Nephron (organoid): ENCODE results near the gene EIF4E1B.

ENCODE experiments used
- H3K27ac Mint-ChIP-seq, 3 experiments: 2 replicates each; pipeline ENCODE4 v1.8.0; 2020; ENCODE audit warnings: mixed read lengths in 3 of 3, mild to moderate bottlenecking in 2 of 3, moderate library complexity in 1 of 3
- H3K27me3 Mint-ChIP-seq: 2 replicates; pipeline ENCODE4 v1.8.0; 2021; ENCODE audit warnings: low read depth, mild to moderate bottlenecking, moderate library complexity, mixed read lengths
- H3K36me3 Mint-ChIP-seq: 2 replicates; pipeline ENCODE4 v1.8.0; 2020; ENCODE audit warnings: low read depth, mixed read lengths
- H3K4me1 Mint-ChIP-seq: 2 replicates; pipeline ENCODE4 v1.8.0; 2020; ENCODE audit warnings: mixed read lengths
- H3K4me3 Mint-ChIP-seq, 3 experiments: 2 replicates each; pipeline ENCODE4 v1.8.0; 2020; ENCODE audit warnings: mild to moderate bottlenecking in 3 of 3, mixed read lengths in 3 of 3, moderate library complexity in 2 of 3
- H3K9me3 Mint-ChIP-seq: 2 replicates; pipeline ENCODE4 v1.8.0; 2020; ENCODE audit warnings: mixed read lengths
- CTCF ChIP-seq, 3 experiments: fragments of 200-600 bp; sonication (generic); IDR thresholded peaks; one replicate each; pipeline ENCODE4 v1.5.0; 2021; ENCODE audit warnings: antibody characterized with exemption in 3 of 3; ENCODE audit not compliant: unreplicated experiment in 3 of 3

EIF4E1B gene

DNA sequence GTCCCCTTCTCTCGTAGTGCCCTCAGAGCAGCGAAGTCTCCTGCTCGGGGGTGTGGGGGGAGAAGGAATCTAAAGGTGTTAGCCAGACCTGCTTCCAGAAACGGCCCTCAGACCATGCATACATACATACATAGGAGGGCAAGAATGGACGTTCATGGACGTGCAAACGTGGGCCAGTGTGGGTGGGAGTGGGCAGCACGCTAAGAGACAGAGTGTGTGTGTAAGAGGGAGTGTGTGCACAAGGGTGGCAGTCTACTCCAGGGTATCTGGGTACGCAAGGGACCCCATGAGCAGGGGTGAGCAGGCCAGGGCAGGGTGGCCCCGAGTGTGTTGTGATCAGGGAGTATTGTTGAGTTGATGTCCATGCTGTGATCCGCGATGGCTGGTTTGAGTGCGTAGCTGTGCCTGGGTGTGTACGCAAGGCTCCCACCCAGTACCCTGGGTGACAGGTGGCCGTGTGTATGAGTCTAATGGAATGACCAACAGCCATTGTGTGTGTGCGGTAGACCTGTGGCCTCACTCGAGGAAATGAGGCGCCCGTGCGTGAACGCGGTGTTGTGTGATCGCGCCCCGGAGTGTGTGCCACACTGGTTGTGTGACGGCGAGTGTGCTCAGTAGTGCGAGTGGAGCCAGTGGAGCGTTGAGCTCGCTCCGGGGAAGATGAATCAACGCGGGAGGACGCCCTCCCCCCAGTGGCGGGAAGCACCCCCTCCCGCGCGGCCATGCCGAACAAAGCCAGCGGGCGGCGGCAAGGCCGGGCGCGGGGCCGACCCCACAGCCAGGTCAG is 21.3 kb upstream of the EIF4E1B start:
- Mint-ChIP-seq H3K9me3 (no peaks in the 10 kb centered on the region), H3K27me3 (peaks cover 40% of the 10 kb centered on the region), H3K36me3 (no peaks in the 10 kb centered on the region), H3K4me1 (peaks cover 7% of the 10 kb centered on the region), H3K4me3 (peak overlapping the region; percentile 85 to 91 (median 86)), H3K27ac (no peak overlapping the region)
- TF ChIP-seq CTCF (IDR thresholded peaks at IDR 0.05; ENCODE audit: unreplicated experiment in 3 of 3) = no peak

- peak in 1 of 3 experiments; percentile 21 for TF ChIP-seq CTCF (IDR thresholded peaks at IDR 0.05; ENCODE audit: unreplicated experiment in 3 of 3)
- no peaks in the 10 kb centered on the region for H3K36me3 Mint-ChIP-seq
- H3K4me1 Mint-ChIP-seq = peaks cover 7% of the 10 kb centered on the region
- peaks cover 46% of the 10 kb centered on the region for H3K27me3 Mint-ChIP-seq
- H3K27ac Mint-ChIP-seq = no peak within 1 kb of the TSS
- no peaks in the 10 kb centered on the region for H3K9me3 Mint-ChIP-seq
- peak within 1 kb of the TSS; percentile 85 to 91 (median 86) for H3K4me3 Mint-ChIP-seq
Measured at GRCh38 chr5:176609724-176610434, 20.6 kb upstream of the EIF4E1B start, which contains the start of gene GPRIN1. Gene GPRIN1, minus strand, starts transcription at chr5:176610156. Its CDS starts 10,322 bp downstream, at chr5:176599834.

DNA sequence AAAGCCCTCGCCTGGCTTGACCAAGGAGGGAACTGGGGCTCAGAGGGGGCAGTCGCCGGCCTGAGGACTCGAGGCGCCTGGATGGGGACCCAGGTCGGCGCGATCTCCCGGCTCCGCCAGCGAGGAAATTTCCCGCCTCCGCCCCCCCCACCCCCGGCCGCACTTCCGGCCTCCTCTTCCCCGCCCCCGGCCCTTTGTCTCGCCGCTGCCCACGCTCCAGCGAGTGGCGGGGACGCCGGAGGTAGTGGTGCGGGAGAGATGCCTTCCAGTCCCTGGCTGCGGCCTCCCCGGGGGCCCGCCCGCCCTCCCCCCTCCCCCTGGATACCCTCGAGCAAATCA is 20.1 kb upstream of the EIF4E1B start:
- Mint-ChIP-seq H3K4me1 (peaks cover 7% of the 10 kb centered on the region), H3K27me3 (peaks cover 51% of the 10 kb centered on the region), H3K4me3 (peak overlapping the region; percentile 79 to 82 (median 79)), H3K36me3 (no peaks in the 10 kb centered on the region), H3K27ac (no peak overlapping the region), H3K9me3 (no peaks in the 10 kb centered on the region)
- no peak for TF ChIP-seq CTCF (IDR thresholded peaks at IDR 0.05; ENCODE audit: unreplicated experiment in 3 of 3)

DNA sequence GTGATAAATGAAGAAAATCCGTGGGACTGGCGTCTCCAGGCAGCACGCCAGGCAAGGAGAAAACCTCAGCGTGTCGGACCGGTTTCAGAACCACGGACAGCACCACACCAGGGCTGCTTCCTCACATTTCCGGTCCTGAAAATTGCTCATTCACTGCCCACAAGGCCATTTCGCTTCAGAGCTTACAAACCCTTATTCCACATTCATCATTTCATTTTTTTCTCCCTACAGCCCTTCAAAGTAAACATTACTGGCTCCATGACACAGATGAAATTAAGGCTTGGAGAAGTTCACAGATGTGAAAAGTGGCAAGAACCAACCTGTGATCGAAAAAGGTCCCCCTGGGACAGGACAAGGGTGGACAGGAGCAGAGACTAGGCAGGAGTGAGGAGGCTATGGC is 19.0 kb upstream of the EIF4E1B start:
- Mint-ChIP-seq H3K4me1 (peaks cover 7% of the 10 kb centered on the region), H3K9me3 (no peaks in the 10 kb centered on the region), H3K4me3 (peak overlapping the region; percentile 5 to 33 (median 10)), H3K36me3 (no peaks in the 10 kb centered on the region), H3K27ac (no peak overlapping the region), H3K27me3 (peaks cover 61% of the 10 kb centered on the region)
- TF ChIP-seq CTCF (IDR thresholded peaks at IDR 0.05; ENCODE audit: unreplicated experiment in 3 of 3) = no peak

DNA sequence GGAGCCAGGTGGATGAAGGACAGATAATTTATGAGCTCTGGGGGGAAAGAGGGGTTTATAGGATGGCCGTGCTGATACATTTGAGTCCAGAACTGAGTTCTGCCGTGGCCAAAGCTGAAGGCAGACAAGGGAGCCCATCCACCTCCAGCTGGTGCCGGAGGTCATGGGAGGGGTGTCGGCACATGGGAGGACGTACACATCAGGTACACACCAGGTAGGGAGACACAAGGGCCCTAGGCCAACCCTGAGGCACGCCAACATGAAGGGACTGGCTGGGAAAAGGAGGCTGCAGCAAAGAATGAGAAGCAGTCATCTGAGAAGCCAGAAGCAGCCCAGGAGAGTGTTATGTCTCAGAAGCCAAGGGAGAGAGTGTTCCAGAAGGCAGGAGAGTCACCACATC is 18.5 kb upstream of the EIF4E1B start:
- Mint-ChIP-seq H3K9me3 (no peaks in the 10 kb centered on the region), H3K4me1 (peaks cover 7% of the 10 kb centered on the region), H3K4me3 (peak overlapping the region in 2 of 3 experiments; percentile 3 to 14), H3K27me3 (peaks cover 67% of the 10 kb centered on the region), H3K27ac (no peak overlapping the region), H3K36me3 (no peaks in the 10 kb centered on the region)
- no peak for TF ChIP-seq CTCF (IDR thresholded peaks at IDR 0.05; ENCODE audit: unreplicated experiment in 3 of 3)
